Activated B cell treated with CpG ODN at 0.5 μM for 24 hours (primary cell): ENCODE measurements around the gene MMP10. TPM values are rescaled to one million over a fixed set of nuclear protein-coding genes. Genes with fewer than 3 reads are reported as not detected.

Experiments
- ATAC-seq: fragments of 200-7000 bp; cut with Tn5 transposase; one replicate; pipeline ENCODE4 v1.10.0; 2021; ENCODE audit warnings: low read depth, mild to moderate bottlenecking, moderate library complexity
- CTCF ChIA-PET: fragments of 350-600 bp; sonication (Branson Sonifier 250); formaldehyde crosslinking; loops from one replicate; lab custom pipeline; 2021; ENCODE audit warnings: antibody characterized with exemption; lab: Charles Lee
- POLR2A ChIA-PET: fragments of 350-600 bp; sonication (Branson Sonifier 250); formaldehyde crosslinking; loops from one replicate; lab custom pipeline; 2021; ENCODE audit warnings: antibody characterized with exemption; lab: Charles Lee
- DNase-seq: peaks from one replicate; pipeline ENCODE4 v3.0.0; 2022
- H3K27ac Mint-ChIP-seq: one replicate; pipeline ENCODE4 v1.8.0; 2020; ENCODE audit warnings: mixed read lengths
- H3K27me3 Mint-ChIP-seq: one replicate; pipeline ENCODE4 v1.8.0; 2021; ENCODE audit warnings: mixed read lengths
- H3K36me3 Mint-ChIP-seq: one replicate; pipeline ENCODE4 v1.8.0; 2021; ENCODE audit warnings: low read depth, mixed read lengths
- H3K4me1 Mint-ChIP-seq: one replicate; pipeline ENCODE4 v1.8.0; 2021; ENCODE audit warnings: mixed read lengths
- H3K4me3 Mint-ChIP-seq: one replicate; pipeline ENCODE4 v1.8.0; 2020; ENCODE audit warnings: mild to moderate bottlenecking, mixed read lengths
- H3K9me3 Mint-ChIP-seq: one replicate; pipeline ENCODE4 v1.8.0; 2020; ENCODE audit warnings: mixed read lengths
- CTCF ChIP-seq: fragments of 200-600 bp; IDR thresholded peaks from one replicate; pipeline ENCODE4 v1.8.0; 2022; ENCODE audit warnings: antibody characterized with exemption, mild to moderate bottlenecking
- intact Hi-C: fragments of 100-400 bp; cut with micrococcal nuclease; formaldehyde crosslinking; loops from one replicate; pipeline ENCODE4 v1.15.1; 2024
- total RNA-seq: library from RNA; stranded (reverse); gene quantifications from 2 replicates; pipeline ENCODE4 v1.2.3, GENCODE V29; 2022

Gene MMP10
- total RNA-seq, 1 donor from 2014 or later: not detected

- POLR2A ChIA-PET: no interaction called here
- Mint-ChIP-seq H3K36me3 (no peaks in the 10 kb centered on the region), H3K27ac (no peak overlapping the region), H3K27me3 (peaks cover 4% of the 10 kb centered on the region), H3K9me3 (no peaks in the 10 kb centered on the region), H3K4me1 (no peaks in the 10 kb centered on the region), H3K4me3 (no peak overlapping the region)
- CTCF ChIA-PET: no interaction called here
- DNase-seq (no peak), ATAC-seq (no peak)
- intact Hi-C loops: no loop called here
- no peak for TF ChIP-seq CTCF
Observed at GRCh38 chr11:102771351-102771750, 9.1 kb downstream of the MMP10 start.

GRCh38 chr11:102770191-102770590 is 10.2 kb downstream of the MMP10 start:
- H3K9me3 Mint-ChIP-seq: no peaks in the 10 kb centered on the region
- POLR2A ChIA-PET: no interaction called here
- H3K36me3 Mint-ChIP-seq: no peaks in the 10 kb centered on the region
- no peak overlapping the region for H3K4me3 Mint-ChIP-seq
- TF ChIP-seq CTCF: no peak
- CTCF ChIA-PET: no interaction called here
- no peak for DNase-seq
- ATAC-seq: no peak
- no peak overlapping the region for H3K27ac Mint-ChIP-seq
- no peaks in the 10 kb centered on the region for H3K4me1 Mint-ChIP-seq
- H3K27me3 Mint-ChIP-seq: peaks cover 1% of the 10 kb centered on the region
- intact Hi-C loops: no loop called here

GRCh38 chr11:102767800-102768199 is 12.6 kb downstream of the MMP10 start:
- ChIA-PET POLR2A (no interaction called here), CTCF (no interaction called here)
- DNase-seq (no peak), ATAC-seq (no peak)
- Mint-ChIP-seq H3K4me3 (no peak overlapping the region), H3K27me3 (peaks cover 1% of the 10 kb centered on the region), H3K4me1 (no peaks in the 10 kb centered on the region), H3K9me3 (no peaks in the 10 kb centered on the region), H3K36me3 (no peaks in the 10 kb centered on the region), H3K27ac (no peak overlapping the region)
- intact Hi-C loops: no loop called here
- TF ChIP-seq CTCF: no peak

- Mint-ChIP-seq H3K9me3 (no peaks in the 10 kb centered on the region), H3K27me3 (peaks cover 2% of the 10 kb centered on the region), H3K4me3 (no peak overlapping the region), H3K4me1 (no peaks in the 10 kb centered on the region), H3K36me3 (no peaks in the 10 kb centered on the region), H3K27ac (no peak overlapping the region)
- ChIA-PET CTCF (no interaction called here), POLR2A (no interaction called here)
- TF ChIP-seq CTCF: no peak
- intact Hi-C loops: no loop called here
- no peak for DNase-seq
- ATAC-seq: no peak
Observed at GRCh38 chr11:102763440-102763839, 17.0 kb downstream of the MMP10 start.

GRCh38 chr11:102762361-102762767 is 18.1 kb downstream of the MMP10 start:
- no peak overlapping the region for H3K27ac Mint-ChIP-seq
- ATAC-seq (no peak), DNase-seq (no peak)
- intact Hi-C loops: no loop called here
- ChIA-PET CTCF (no interaction called here), POLR2A (no interaction called here)
- TF ChIP-seq CTCF: no peak
- H3K27me3 Mint-ChIP-seq: peaks cover 6% of the 10 kb centered on the region
- H3K4me1 Mint-ChIP-seq: no peaks in the 10 kb centered on the region
- no peaks in the 10 kb centered on the region for H3K36me3 Mint-ChIP-seq
- H3K9me3 Mint-ChIP-seq: no peaks in the 10 kb centered on the region
- H3K4me3 Mint-ChIP-seq: no peak overlapping the region
